Liver (tissue), 9 donors: ENCODE data around the gene GMCL1. TPM values are rescaled to one million over a fixed set of nuclear protein-coding genes. Genes with fewer than 3 reads are reported as not detected.

Experiments used
- DNase-seq: peaks from one replicate; pipeline ENCODE4 v3.0.0-alpha.2; 2017; ENCODE audit warnings: low spot score
- H3K27ac ChIP-seq, 2 donors: one replicate each; pipeline ENCODE4 v1.7.0; 2013; ENCODE audit warnings: inconsistent platforms in 2 of 2, low read length in 2 of 2, control low read depth in 1 of 2, low read depth in 1 of 2, mild to moderate bottlenecking in 1 of 2
- H3K27me3 ChIP-seq, 4 donors: one replicate each; pipeline versions ENCODE4 v1.6.1 to v1.7.0; 2013; ENCODE audit warnings: low read length in 3 of 4, inconsistent platforms in 1 of 4, mild to moderate bottlenecking in 1 of 4, moderate library complexity in 1 of 4; ENCODE audit not compliant: control insufficient read depth in 4 of 4, insufficient read depth in 4 of 4
- H3K36me3 ChIP-seq, 4 donors: one replicate each; pipeline versions ENCODE4 v1.6.1 to v1.7.0; 2013; ENCODE audit warnings: low read length in 3 of 4, mild to moderate bottlenecking in 3 of 4, low read depth in 1 of 4, moderate library complexity in 1 of 4; ENCODE audit not compliant: control insufficient read depth in 4 of 4, insufficient read depth in 3 of 4
- H3K4me1 ChIP-seq, 4 donors: one replicate each; pipeline versions ENCODE4 v1.6.1 to v1.7.0; 2013; ENCODE audit warnings: low read length in 3 of 4, mild to moderate bottlenecking in 3 of 4, moderate library complexity in 1 of 4; ENCODE audit not compliant: control insufficient read depth in 4 of 4, insufficient read depth in 4 of 4
- H3K4me3 ChIP-seq, 3 donors: one replicate each; pipeline versions ENCODE4 v1.6.1 to v1.7.0; 2013; ENCODE audit warnings: low read length in 3 of 3, control low read depth in 1 of 3, low read depth in 1 of 3, mild to moderate bottlenecking in 1 of 3
- H3K9ac ChIP-seq, 2 donors: one replicate each; pipeline ENCODE4 v1.7.0; 2013; ENCODE audit warnings: low read length in 2 of 2, mild to moderate bottlenecking in 2 of 2, moderate library complexity in 2 of 2, control low read depth in 1 of 2, low read depth in 1 of 2
- H3K9me3 ChIP-seq, 4 donors: one replicate each; pipeline versions ENCODE4 v1.6.1 to v1.7.0; 2013; ENCODE audit warnings: low read length in 3 of 4; ENCODE audit not compliant: control insufficient read depth in 4 of 4
- ATF3 ChIP-seq: IDR thresholded peaks from 2 replicates; pipeline ENCODE4 v1.6.1; 2016; ENCODE audit warnings: antibody characterized with exemption
- CTCF ChIP-seq: fragments of 150-350 bp; IDR thresholded peaks from 2 replicates; pipeline ENCODE4 v1.5.1; 2017; ENCODE audit warnings: improper control_type of control experiment, low read depth, low read length; ENCODE audit not compliant: missing input control
- EGR1 ChIP-seq, 2 donors: IDR thresholded peaks; 2 replicates each; pipeline ENCODE4 v1.6.1; 2016 to 2018; ENCODE audit warnings: antibody characterized with exemption in 2 of 2, low read depth in 2 of 2
- FOXA1 ChIP-seq: IDR thresholded peaks from 2 replicates; pipeline ENCODE4 v1.6.1; 2016; ENCODE audit warnings: antibody characterized with exemption
- MAX ChIP-seq: IDR thresholded peaks from 2 replicates; pipeline ENCODE4 v1.6.1; 2016; ENCODE audit warnings: antibody characterized with exemption
- RAD21 ChIP-seq, 2 donors: IDR thresholded peaks; 2 replicates each; pipeline ENCODE4 v1.6.1; 2016; ENCODE audit warnings: antibody characterized with exemption in 2 of 2, mild to moderate bottlenecking in 2 of 2
- REST ChIP-seq: IDR thresholded peaks from 2 replicates; pipeline ENCODE4 v1.6.1; 2016; ENCODE audit warnings: antibody characterized with exemption, mild to moderate bottlenecking
- TAF1 ChIP-seq: conservative IDR thresholded peaks from 2 replicates; pipeline ENCODE4 v1.6.1; 2016; ENCODE audit warnings: antibody characterized with exemption, mild to moderate bottlenecking
- YY1 ChIP-seq: IDR thresholded peaks from 2 replicates; pipeline ENCODE4 v1.6.1; 2016; ENCODE audit warnings: antibody characterized with exemption, mild to moderate bottlenecking
- ZBTB33 ChIP-seq: IDR thresholded peaks from 2 replicates; pipeline ENCODE4 v1.6.1; 2016; ENCODE audit warnings: antibody characterized with exemption
- WGBS: extraction: QIAGEN DNeasy Blood & Tissue Kit; methylation state at CpG from one replicate; pipeline ENCODE4 v1.1.7; 2013; 5-methylcytosine and 5-hydroxymethylcytosine counted together
- polyA plus RNA-seq, 2 donors: library from polyadenylated mRNA; stranded (reverse) in 1 of 2; unstranded in 1 of 2; fragments of 200-250 nt in 1 of 2; fragments of >200 nt in 1 of 2; fragmentation: Nextera tagmentation in 1 of 2; extraction: Ambion mirVana in 1 of 2; gene quantifications; one replicate each; pipeline versions ENCODE4 v1.2.1 to v1.2.3, GENCODE V29; 2013 to 2015
- total RNA-seq, 2 donors: library from RNA; depleted of rRNA; stranded (reverse); fragments of >200 nt; gene quantifications; one replicate each; pipeline ENCODE4 v1.2.3, GENCODE V29; 2014
- donor health status: healthy.
- donor health status: healthy.
- donor health status: healthy.
- donor health status: healthy.
- donor health status: healthy.

GMCL1 gene
- total and polyA plus RNA-seq, 4 donors, result 5.0 to 11.2 (median 7.0) TPM

GRCh38 chr2:69902213-69902922, 72.9 kb downstream of the GMCL1 start:
- Histone ChIP-seq H3K9ac (no peak overlapping the region), H3K9me3 (no peaks in the 10 kb centered on the region), H3K4me3 (no peak overlapping the region), H3K27me3 (no peaks in the 10 kb centered on the region), H3K36me3 (peaks cover 3 to 49% (median 31%) of the 10 kb centered on the region in 4 donors), H3K4me1 (peaks cover 0 to 7% (median 1%) of the 10 kb centered on the region in 4 donors), H3K27ac (no peak overlapping the region)
- TF ChIP-seq TAF1 (no peak), YY1 (no peak), ZBTB33 (no peak), FOXA1 (no peak), MAX (peak; percentile 10), RAD21 (IDR thresholded peaks at IDR 0.05) (no peak), CTCF (no peak), ATF3 (no peak)
- 71% methylated on average over 8 of the region's 8 CpGs for WGBS
- DNase-seq, result no peak

GRCh38 chr2:69907216-69907615, 77.8 kb downstream of the GMCL1 start:
- Histone ChIP-seq H3K27me3 (no peaks in the 10 kb centered on the region), H3K9ac (no peak overlapping the region), H3K9me3 (no peaks in the 10 kb centered on the region), H3K4me1 (peaks cover 0 to 4% (median 1%) of the 10 kb centered on the region in 4 donors), H3K27ac (no peak overlapping the region), H3K36me3 (peaks cover 0 to 33% (median 22%) of the 10 kb centered on the region in 4 donors), H3K4me3 (no peak overlapping the region)
- no peak for TF ChIP-seq REST
- TF ChIP-seq EGR1 (IDR thresholded peaks at IDR 0.05; ENCODE audit: low read depth in 2 of 2), result no peak
- DNase-seq, result no peak
